Skin of body (tissue), 2 donors: ENCODE results near the gene SDK2. TPM values are rescaled to one million over a fixed set of nuclear protein-coding genes. Genes with fewer than 3 reads are reported as not detected.
A peak's percentile ranks its signal among the peaks of the same experiment; 100 is the strongest.

ENCODE experiments used
- DNase-seq: peaks from one replicate; lab custom pipeline; 2025; lab: John Stamatoyannopoulos, UW
- total RNA-seq: library from RNA; depleted of rRNA; stranded (reverse); fragments of >200 nt; gene quantifications from one replicate; pipeline ENCODE4 v1.2.3, GENCODE V29; 2014

SDK2 gene
- total RNA-seq: 1.6 TPM

- no peak for DNase-seq
These were observed at the start of gene SDK2 for GRCh38 chr17:73644145-73645049. Gene SDK2 (minus strand): TSS chr17:73644445. CDS start chr17:73644088, 357 bp downstream.

- DNase-seq: no peak
These were observed 48.8 kb upstream of the SDK2 start for GRCh38 chr17:73693071-73693470.

GRCh38 chr17:73691321-73691766 is 47.1 kb upstream of the SDK2 start:
- DNase-seq: no peak

- DNase-seq: no peak
These were observed 46.4 kb upstream of the SDK2 start for GRCh38 chr17:73690676-73691075.

GRCh38 chr17:73689596-73690275 is 45.5 kb upstream of the SDK2 start:
- no peak for DNase-seq

- DNase-seq: no peak
These were observed 42.7 kb upstream of the SDK2 start for GRCh38 chr17:73686961-73687360.

GRCh38 chr17:73686126-73686525 is 41.9 kb upstream of the SDK2 start:
- no peak for DNase-seq

- no peak for DNase-seq
These were observed 39.9 kb upstream of the SDK2 start for GRCh38 chr17:73684183-73684582.

- no peak for DNase-seq
These were observed 39.5 kb upstream of the SDK2 start for GRCh38 chr17:73683771-73684170.

- no peak for DNase-seq
These were observed 37.7 kb upstream of the SDK2 start for GRCh38 chr17:73681946-73682345.

- peak; percentile 30 for DNase-seq
These were observed 35.2 kb upstream of the SDK2 start for GRCh38 chr17:73679476-73679875.

GRCh38 chr17:73678999-73679398 is 34.8 kb upstream of the SDK2 start:
- DNase-seq: no peak

- DNase-seq: no peak
These were observed 25.5 kb upstream of the SDK2 start for GRCh38 chr17:73669771-73670170.

GRCh38 chr17:73667181-73667959 is 23.1 kb upstream of the SDK2 start:
- DNase-seq: no peak

- no peak for DNase-seq
These were observed 19.4 kb upstream of the SDK2 start for GRCh38 chr17:73663614-73664013.

GRCh38 chr17:73660366-73660765 is 16.1 kb upstream of the SDK2 start:
- DNase-seq: no peak

GRCh38 chr17:73658821-73659515 is 14.7 kb upstream of the SDK2 start:
- no peak for DNase-seq

- DNase-seq: no peak
These were observed 13.3 kb upstream of the SDK2 start for GRCh38 chr17:73657473-73658116.

- DNase-seq: no peak
These were observed 10.0 kb upstream of the SDK2 start for GRCh38 chr17:73654241-73654640.

- DNase-seq: no peak
These were observed 9.6 kb upstream of the SDK2 start for GRCh38 chr17:73653810-73654209.
